Epithelial cell of proximal tubule (primary cell): Measurements from ENCODE around the gene OXLD1. TPM values are rescaled to one million over a fixed set of nuclear protein-coding genes. Genes with fewer than 3 reads are reported as not detected.
A peak's percentile ranks its signal among the peaks of the same experiment; 100 is the strongest.

Source experiments
- DNase-seq: peaks from one replicate; pipeline ENCODE4 v3.0.0-alpha.2; 2011; ENCODE audit warnings: low read depth
- H3K4me3 ChIP-seq: 2 replicates; pipeline ENCODE4 v1.5.1; 2011; ENCODE audit warnings: low read depth, mild to moderate bottlenecking, low read length
- total RNA-seq: library from RNA; depleted of rRNA; stranded (reverse); fragments of >200 nt; gene quantifications from 2 replicates; pipeline ENCODE4 v1.2.3, GENCODE V29; 2015
- TF ChIP-seq, protein P1 (sequence below): conservative IDR thresholded peaks from 2 replicates; pipeline ENCODE4 v1.5.1; 2012; ENCODE audit warnings: low read depth, mild to moderate bottlenecking, low read length

The OXLD1 gene
- total RNA-seq, 1 donor from 2014 or later, result 24.4 TPM

DNA sequence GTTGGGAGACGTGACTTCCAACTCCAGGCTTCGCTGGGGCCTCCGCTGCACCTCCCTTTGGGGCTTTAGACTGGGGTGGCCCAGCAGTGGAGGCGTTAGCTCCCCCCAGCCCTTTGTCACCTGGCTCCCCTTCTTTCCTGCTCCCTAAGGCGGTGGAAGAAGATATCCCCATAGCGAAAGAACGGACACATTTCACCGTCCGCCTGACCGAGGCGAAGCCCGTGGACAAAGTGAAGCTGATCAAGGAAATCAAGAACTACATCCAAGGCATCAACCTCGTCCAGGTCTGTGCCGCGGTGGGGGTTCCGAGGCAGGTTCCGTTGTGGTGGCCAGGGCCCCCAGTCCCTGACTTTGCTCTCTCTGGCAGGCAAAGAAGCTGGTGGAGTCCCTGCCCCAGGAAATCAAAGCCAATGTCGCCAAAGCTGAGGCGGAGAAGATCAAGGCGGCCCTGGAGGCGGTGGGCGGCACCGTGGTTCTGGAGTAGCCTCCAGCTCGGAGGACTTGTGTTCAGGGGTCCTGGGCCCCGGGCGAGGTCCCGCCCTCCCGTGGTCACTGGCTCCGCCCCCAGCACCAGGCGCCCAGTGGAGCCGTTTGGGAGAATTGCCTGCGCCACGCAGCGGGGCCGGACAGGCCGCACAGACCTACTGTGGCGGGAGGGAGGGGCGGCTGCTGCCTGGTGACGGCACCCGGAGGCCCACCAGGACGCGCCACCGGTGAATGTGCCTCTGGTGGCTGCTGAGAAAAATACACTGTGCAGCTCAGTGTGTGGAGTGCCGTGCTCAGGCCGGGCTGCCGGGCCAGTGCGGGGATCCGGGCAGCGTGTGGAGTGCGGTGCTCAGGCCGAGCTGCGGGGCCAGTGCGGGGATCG, 40.6 kb upstream of the OXLD1 start:
- TF ChIP-seq, protein P1, sequence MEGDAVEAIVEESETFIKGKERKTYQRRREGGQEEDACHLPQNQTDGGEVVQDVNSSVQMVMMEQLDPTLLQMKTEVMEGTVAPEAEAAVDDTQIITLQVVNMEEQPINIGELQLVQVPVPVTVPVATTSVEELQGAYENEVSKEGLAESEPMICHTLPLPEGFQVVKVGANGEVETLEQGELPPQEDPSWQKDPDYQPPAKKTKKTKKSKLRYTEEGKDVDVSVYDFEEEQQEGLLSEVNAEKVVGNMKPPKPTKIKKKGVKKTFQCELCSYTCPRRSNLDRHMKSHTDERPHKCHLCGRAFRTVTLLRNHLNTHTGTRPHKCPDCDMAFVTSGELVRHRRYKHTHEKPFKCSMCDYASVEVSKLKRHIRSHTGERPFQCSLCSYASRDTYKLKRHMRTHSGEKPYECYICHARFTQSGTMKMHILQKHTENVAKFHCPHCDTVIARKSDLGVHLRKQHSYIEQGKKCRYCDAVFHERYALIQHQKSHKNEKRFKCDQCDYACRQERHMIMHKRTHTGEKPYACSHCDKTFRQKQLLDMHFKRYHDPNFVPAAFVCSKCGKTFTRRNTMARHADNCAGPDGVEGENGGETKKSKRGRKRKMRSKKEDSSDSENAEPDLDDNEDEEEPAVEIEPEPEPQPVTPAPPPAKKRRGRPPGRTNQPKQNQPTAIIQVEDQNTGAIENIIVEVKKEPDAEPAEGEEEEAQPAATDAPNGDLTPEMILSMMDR, result no peak
- H3K4me3 ChIP-seq, result no peak overlapping the region
- no peak for DNase-seq

DNA sequence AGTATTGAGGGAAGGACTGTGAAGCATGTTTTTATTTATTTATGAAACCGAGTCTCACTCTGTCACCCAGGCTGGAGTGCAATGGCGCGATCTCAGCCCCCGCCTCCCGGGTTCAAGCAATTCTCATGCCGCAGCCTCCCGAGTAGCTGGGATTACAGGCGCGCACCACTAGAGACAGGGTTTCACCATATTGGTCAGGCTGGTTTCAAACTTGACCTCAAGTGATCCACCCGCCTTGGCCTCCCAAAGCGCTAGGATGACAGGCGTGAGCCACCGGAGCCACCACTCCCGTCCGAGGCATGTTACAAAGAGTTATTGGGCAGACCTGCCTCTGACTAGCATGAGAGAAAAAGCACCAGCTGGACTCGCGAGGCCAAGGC, 39.8 kb upstream of the OXLD1 start:
- TF ChIP-seq, protein P1, result no peak
- DNase-seq, result no peak
- H3K4me3 ChIP-seq, result no peak overlapping the region

DNA sequence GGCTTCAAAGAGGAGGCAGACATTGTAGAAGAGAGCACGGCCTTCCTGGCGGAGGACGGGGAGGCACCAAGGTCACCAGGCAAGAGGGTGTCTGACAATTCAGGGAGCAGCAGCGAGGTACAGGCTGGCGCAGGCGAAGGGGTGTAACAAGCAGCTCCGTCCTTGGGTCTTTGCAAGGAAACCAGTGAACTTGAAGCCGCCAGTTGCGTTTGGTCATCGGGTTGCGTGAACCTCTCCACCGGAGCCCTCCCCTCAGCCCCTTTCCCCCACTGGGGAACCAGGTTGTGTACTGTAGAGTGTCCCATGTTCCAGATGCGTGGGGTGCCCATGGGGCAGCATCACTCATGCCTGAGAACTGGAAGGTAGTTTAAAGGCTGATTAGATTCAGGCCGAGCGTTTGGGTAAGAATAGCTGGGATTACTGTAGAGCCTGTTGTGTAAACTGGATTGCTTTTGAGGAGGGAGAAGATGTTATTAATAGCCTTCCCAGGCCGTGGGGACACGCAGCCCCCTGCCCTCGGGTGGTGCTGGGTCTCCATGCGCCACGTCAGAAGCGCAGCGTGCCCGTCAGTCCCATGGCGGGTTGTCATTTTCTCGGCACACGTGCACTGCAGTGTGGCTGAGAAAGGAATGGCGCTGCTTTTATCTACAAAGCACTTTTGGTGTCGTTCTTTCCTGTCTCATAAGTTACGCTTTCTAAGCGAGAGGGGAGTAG, 39.3 kb upstream of the OXLD1 start:
- TF ChIP-seq, protein P1, result no peak
- DNase-seq, result no peak
- H3K4me3 ChIP-seq, result no peak overlapping the region

DNA sequence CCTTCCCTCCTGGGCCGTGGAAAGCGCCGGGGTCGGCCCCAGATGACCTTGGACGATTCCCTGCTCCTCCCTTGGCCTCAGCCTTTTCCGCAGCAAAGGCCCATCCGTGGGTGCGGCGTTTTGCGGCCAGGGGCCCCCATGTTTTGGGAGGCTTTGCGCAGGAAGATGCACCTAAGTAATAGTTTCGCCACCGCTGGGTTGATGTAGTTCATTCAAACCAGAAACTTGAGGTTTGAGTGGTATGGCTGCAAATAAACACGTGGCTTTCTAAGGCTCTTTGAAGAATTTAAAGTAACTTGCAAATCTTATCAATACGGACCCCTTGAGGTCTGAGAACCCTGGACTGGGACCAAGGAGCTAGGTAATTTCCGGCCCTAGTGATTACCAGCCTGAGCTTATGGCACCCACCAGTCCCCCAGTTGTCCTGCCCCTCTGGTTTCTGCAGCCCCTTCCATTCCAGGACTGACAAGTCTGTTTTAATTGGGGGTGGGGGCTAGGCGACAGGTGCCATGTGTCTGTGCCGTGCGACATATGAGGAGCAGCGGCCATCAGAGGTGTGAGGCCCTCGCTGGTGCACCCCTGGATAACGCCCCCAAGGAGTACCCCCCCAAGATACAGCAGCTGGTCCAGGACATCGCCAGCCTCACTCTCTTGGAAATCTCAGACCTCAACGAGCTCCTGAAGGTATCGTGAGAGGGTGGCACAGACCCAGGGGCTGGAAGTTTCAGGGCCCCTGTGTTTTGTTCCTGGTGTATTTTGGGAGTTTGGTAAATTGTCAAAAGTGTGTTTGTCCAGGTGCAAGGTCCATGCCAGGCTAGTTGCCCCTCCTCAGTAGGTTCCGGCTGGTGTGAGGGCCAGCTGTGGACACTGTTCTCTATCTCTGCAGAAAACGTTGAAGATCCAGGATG, 37.6 kb upstream of the OXLD1 start:
- DNase-seq, result no peak
- TF ChIP-seq, protein P1, result no peak
- H3K4me3 ChIP-seq, result peak overlapping the region; percentile 96

DNA sequence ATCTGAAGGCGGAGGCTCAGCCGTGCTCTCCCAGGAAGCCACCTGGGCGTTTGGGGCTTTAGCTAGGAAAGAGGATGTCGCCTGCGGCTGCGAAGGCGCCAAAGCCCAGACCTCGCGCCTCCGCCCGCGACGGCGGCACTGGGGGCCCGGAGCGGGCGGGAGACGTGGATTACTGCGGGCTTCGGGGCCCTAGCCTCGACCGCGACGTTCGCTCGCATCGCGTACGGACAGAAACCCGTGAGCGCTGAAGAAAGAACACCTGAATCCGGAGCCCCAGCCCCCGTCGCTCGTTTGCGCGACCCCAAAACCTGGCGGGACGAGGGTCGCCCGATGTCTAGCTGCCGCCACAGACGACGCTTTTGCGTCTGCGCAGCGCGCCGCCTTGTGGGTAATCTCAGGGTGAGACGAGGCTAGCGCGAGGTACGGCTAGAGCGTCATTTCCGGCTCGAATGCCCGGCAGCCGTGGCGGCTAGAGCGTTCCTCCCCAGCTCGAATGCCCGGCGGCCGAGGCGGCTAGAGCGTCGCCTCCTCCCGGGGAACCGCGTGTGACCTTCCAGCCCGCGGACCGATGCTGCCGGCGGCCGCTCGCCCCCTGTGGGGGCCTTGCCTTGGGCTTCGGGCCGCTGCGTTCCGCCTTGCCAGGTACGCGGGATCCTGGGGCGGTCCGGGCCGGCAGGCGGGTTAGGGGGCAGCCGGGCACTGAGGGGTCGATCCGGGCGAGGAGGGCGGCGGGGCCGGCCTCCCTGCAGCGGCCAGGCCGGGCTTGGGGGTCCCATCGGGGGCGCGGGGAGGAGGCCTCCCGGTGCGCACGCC, 36.7 kb upstream of the OXLD1 start, which contains the start of gene MRPL12:
MRPL12 (plus strand) TSS at position 434 of the 813 bp plus-strand sequence; CDS start at position 569, 135 bp downstream.
- TF ChIP-seq, protein P1, result no peak

More for the DNA sequence above, 36.7 kb upstream of the OXLD1 start, which contains the start of gene MRPL12:
- peak within 1 kb of the TSS; percentile 96 for H3K4me3 ChIP-seq
- DNase-seq, result no peak
